ENCODE results near the gene DNAH7.

GRCh38 chr2:195910570-195910969 is 158.1 kb downstream of the DNAH7 start:
- TF ChIP-seq CTCF (IDR thresholded peaks at IDR 0.05) (no peak), POLR2A (IDR thresholded peaks at IDR 0.05) (no peak)
